HepG2 (cell line): ENCODE data around the gene TNFRSF6B. TPM values are rescaled to one million over a fixed set of nuclear protein-coding genes. Genes with fewer than 3 reads are reported as not detected.

Experiments
- ADNP ChIP-seq: sonication (generic); formaldehyde crosslinking; IDR thresholded peaks from 2 replicates; pipeline ENCODE4 v1.4.0; 2020; ENCODE audit warnings: missing genetic modification reagents
- CHD2 ChIP-seq: IDR thresholded peaks from 2 replicates; pipeline ENCODE4 v1.6.1; 2011; ENCODE audit warnings: low read depth, low read length, improper control_type of control experiment
- IKZF1 ChIP-seq: fragments of 450-650 bp; IDR thresholded peaks from 2 replicates; pipeline ENCODE4 v1.7.1; 2016
- IRF2 ChIP-seq: IDR thresholded peaks from 2 replicates; pipeline ENCODE4 v1.6.1; 2018; ENCODE audit warnings: missing genetic modification reagents, missing compliant biosample characterization
- KLF16 ChIP-seq, 2 experiments: sonication (generic) in 1 of 2; formaldehyde crosslinking in 1 of 2; IDR thresholded peaks; 2 replicates each; pipeline versions ENCODE4 v1.6.1 to v1.8.0; 2016 to 2023; ENCODE audit warnings: missing genetic modification reagents in 2 of 2, missing compliant biosample characterization in 1 of 2
- KMT2B ChIP-seq: IDR thresholded peaks from 2 replicates; pipeline ENCODE4 v1.6.1; 2016; ENCODE audit warnings: missing genetic modification reagents, missing compliant biosample characterization
- NBN ChIP-seq: fragments of 450-650 bp; conservative IDR thresholded peaks from 2 replicates; pipeline ENCODE4 v1.6.1; 2017
- NR2C2 ChIP-seq: sonication (generic); formaldehyde crosslinking; IDR thresholded peaks from 2 replicates; pipeline ENCODE4 v1.4.0; 2020; ENCODE audit warnings: missing genetic modification reagents, mild to moderate bottlenecking, moderate library complexity, borderline replicate concordance
- PHF5A ChIP-seq: IDR thresholded peaks from one replicate; pipeline ENCODE4 v1.6.1; 2018; ENCODE audit warnings: low read depth, missing genetic modification reagents; ENCODE audit not compliant: unreplicated experiment
- PITX1 ChIP-seq: sonication (generic); formaldehyde crosslinking; IDR thresholded peaks from 2 replicates; pipeline ENCODE4 v1.5.1; 2020; ENCODE audit warnings: mild to moderate bottlenecking, missing genetic modification reagents
- POLR2AphosphoS5 ChIP-seq: IDR thresholded peaks from 2 replicates; pipeline ENCODE4 v1.6.1; 2012; ENCODE audit warnings: low read depth, low read length
- RBFOX2 ChIP-seq: fragments of 200-400 bp; formaldehyde crosslinking; IDR thresholded peaks from 2 replicates; pipeline ENCODE4 v1.6.1; 2017; ENCODE audit warnings: low read depth, mild to moderate bottlenecking, low read length
- RFX1 ChIP-seq: fragments of 450-650 bp; IDR thresholded peaks from 2 replicates; pipeline ENCODE4 v1.6.1; 2017
- RXRB ChIP-seq: IDR thresholded peaks from 2 replicates; pipeline ENCODE4 v1.6.1; 2016; ENCODE audit warnings: borderline replicate concordance, missing genetic modification reagents, missing compliant biosample characterization
- SKI ChIP-seq: fragments of 450-650 bp; IDR thresholded peaks from one replicate; pipeline ENCODE4 v1.6.1; 2018; ENCODE audit warnings: mild to moderate bottlenecking; ENCODE audit not compliant: partially characterized antibody
- SRF ChIP-seq: IDR thresholded peaks from 2 replicates; pipeline ENCODE4 v1.6.1; 2011; ENCODE audit warnings: mild to moderate bottlenecking, low read depth, low read length, moderate library complexity
- THRA ChIP-seq: sonication (generic); formaldehyde crosslinking; IDR thresholded peaks from 2 replicates; pipeline ENCODE4 v1.4.0; 2020; ENCODE audit warnings: missing genetic modification reagents, borderline replicate concordance
- TMF1 ChIP-seq: sonication (generic); formaldehyde crosslinking; IDR thresholded peaks from 2 replicates; pipeline ENCODE4 v1.8.1; 2022; ENCODE audit warnings: low read depth, missing genetic modification reagents
- ZIK1 ChIP-seq: sonication (generic); formaldehyde crosslinking; IDR thresholded peaks from 2 replicates; pipeline ENCODE4 v1.5.0; 2020; ENCODE audit warnings: mild to moderate bottlenecking, low read depth, missing genetic modification reagents, borderline replicate concordance
- ZNF230 ChIP-seq: sonication (generic); formaldehyde crosslinking; IDR thresholded peaks from 2 replicates; pipeline ENCODE4 v1.4.0; 2020; ENCODE audit warnings: mild to moderate bottlenecking, missing genetic modification reagents
- ZNF263 ChIP-seq: sonication (generic); formaldehyde crosslinking; IDR thresholded peaks from 2 replicates; pipeline ENCODE4 v1.4.0; 2020; ENCODE audit warnings: missing genetic modification reagents
- ZNF513 ChIP-seq: sonication (generic); formaldehyde crosslinking; conservative IDR thresholded peaks from 2 replicates; pipeline ENCODE4 v1.5.0; 2020; ENCODE audit warnings: missing genetic modification reagents
- ZNF546 ChIP-seq: sonication (generic); formaldehyde crosslinking; conservative IDR thresholded peaks from 2 replicates; pipeline ENCODE4 v1.8.1; 2023; ENCODE audit warnings: mild to moderate bottlenecking, missing genetic modification reagents
- ZNF619 ChIP-seq: sonication (generic); formaldehyde crosslinking; IDR thresholded peaks from 2 replicates; pipeline ENCODE4 v1.4.0; 2020; ENCODE audit warnings: mild to moderate bottlenecking, missing genetic modification reagents
- ZNF746 ChIP-seq: sonication (generic); formaldehyde crosslinking; IDR thresholded peaks from 2 replicates; pipeline ENCODE4 v1.8.0; 2022; ENCODE audit warnings: mild to moderate bottlenecking, missing genetic modification reagents
- ZNF749 ChIP-seq: sonication (generic); formaldehyde crosslinking; IDR thresholded peaks from 2 replicates; pipeline ENCODE4 v1.8.0; 2022; ENCODE audit warnings: mild to moderate bottlenecking, missing genetic modification reagents, moderate library complexity, borderline replicate concordance
- ZSCAN12 ChIP-seq: sonication (generic); formaldehyde crosslinking; IDR thresholded peaks from 2 replicates; pipeline ENCODE4 v1.9.0; 2021; ENCODE audit warnings: mild to moderate bottlenecking, missing genetic modification reagents
- polyA plus RNA-seq, 8 experiments: library from polyadenylated mRNA; depleted of rRNA in 3 of 8; stranded (reverse) in 7 of 8; unstranded in 1 of 8; fragments of >200 nt; fragmentation: Illumina TruSeq in 4 of 8; extraction: Trizol in 4 of 8; gene quantifications; 2 replicates each; pipeline versions ENCODE4 v1.2.1 to v1.2.3, GENCODE V29; 2011 to 2016; ENCODE audit warnings: low read depth in 4 of 8, missing spikeins in 1 of 8, mixed read lengths in 1 of 8; ENCODE audit not compliant: insufficient read depth in 1 of 8
- total RNA-seq, 5 experiments: library from RNA; depleted of rRNA; stranded (reverse); fragments of >200 nt; fragmentation: Illumina TruSeq; extraction: Trizol; gene quantifications; 2 replicates each; pipeline ENCODE4 v1.2.3, GENCODE V29; 2016; ENCODE audit warnings: low read depth in 1 of 5
- TF ChIP-seq, protein P1 (sequence below): sonication (generic); formaldehyde crosslinking; IDR thresholded peaks from 2 replicates; pipeline ENCODE4 v1.5.1; 2020; ENCODE audit warnings: missing genetic modification reagents, mild to moderate bottlenecking, borderline replicate concordance

Gene TNFRSF6B
- total and polyA plus RNA-seq, 2 of the 13 experiments (the other 11 are each of a cell fraction or from before 2014, with no cell fraction given): 0.24 TPM; not detected in 1

DNA sequence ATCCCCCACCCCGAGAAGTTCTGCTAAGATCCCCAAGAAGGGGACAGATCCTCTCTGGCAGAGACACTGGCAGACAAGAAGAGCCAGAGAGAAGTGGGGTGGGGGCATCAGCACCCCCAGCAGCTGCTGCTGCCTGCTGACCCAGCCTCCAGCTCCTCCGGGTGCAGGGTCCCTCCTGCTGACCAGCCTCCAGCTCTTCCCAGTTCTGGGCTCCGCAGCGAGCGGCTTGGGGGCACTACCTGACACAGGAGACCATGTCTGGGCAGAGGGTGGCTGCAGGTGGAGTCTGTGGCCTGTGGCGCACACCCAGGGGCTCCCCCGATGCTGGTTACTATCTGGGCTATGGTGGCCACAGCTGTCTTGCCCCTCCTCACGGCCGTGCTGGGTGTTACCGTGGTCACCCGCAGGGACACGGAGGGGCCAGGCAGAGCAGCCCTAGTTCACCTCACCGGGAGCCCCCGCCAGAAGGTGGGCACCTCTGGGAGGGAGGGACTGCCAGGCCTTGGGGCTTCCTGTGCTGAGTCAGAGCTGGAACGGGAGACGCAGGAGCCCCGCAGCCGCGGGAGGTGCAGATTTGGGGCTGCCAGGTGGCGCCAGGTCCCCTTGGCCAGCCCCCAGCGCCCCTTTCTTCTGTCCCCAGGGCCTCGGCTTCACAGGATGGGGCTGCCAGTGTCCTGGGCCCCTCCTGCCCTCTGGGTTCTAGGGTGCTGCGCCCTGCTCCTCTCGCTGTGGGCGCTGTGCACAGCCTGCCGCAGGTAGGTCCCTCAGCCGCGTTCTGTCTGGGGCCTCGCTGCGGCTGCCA lies 40.6 kb downstream of the TNFRSF6B start (continued):
- TF ChIP-seq ZIK1: no peak; the same call in 1 of the 2 replicates
- TF ChIP-seq NBN: no peak
- TF ChIP-seq PITX1: no peak; the same call in 1 of the 2 replicates
- no peak; the same call in 1 of the 2 replicates for TF ChIP-seq ZNF513 (CRISPR knock-in tag)
- TF ChIP-seq IKZF1: no peak
- TF ChIP-seq KLF16 (CRISPR knock-in tag; IDR thresholded peaks at IDR 0.05): no peak; a peak in 1 of 4 replicates
- no peak for TF ChIP-seq ADNP (CRISPR knock-in tag)
- no peak; the same call in 1 of the 2 replicates for TF ChIP-seq ZNF749 (CRISPR knock-in tag)
- no peak for TF ChIP-seq ZSCAN12
- no peak for TF ChIP-seq SRF
- TF ChIP-seq POLR2AphosphoS5: peak; percentile 13; the same call in 1 of the 2 replicates
- no peak; the same call in 1 of the 2 replicates for TF ChIP-seq ZNF619 (CRISPR knock-in tag)
- no peak for TF ChIP-seq THRA (CRISPR knock-in tag)
- TF ChIP-seq ZNF230 (CRISPR knock-in tag): 0 out of 2 replicates have a peak, but pooled peaks have one; percentile 24
- no peak for TF ChIP-seq ZNF263
- no peak for TF ChIP-seq IRF2 (CRISPR knock-in tag)
- TF ChIP-seq TMF1 (CRISPR knock-in tag): no peak
- TF ChIP-seq PHF5A (CRISPR knock-in tag): no peak
- TF ChIP-seq RFX1: no peak
- no peak for TF ChIP-seq NR2C2 (CRISPR knock-in tag)
- TF ChIP-seq KMT2B (CRISPR knock-in tag): no peak
- no peak for TF ChIP-seq ZNF546 (CRISPR knock-in tag)
- TF ChIP-seq RXRB (CRISPR knock-in tag): no peak
- TF ChIP-seq ZNF746 (CRISPR knock-in tag): no peak
- TF ChIP-seq, protein P1, sequence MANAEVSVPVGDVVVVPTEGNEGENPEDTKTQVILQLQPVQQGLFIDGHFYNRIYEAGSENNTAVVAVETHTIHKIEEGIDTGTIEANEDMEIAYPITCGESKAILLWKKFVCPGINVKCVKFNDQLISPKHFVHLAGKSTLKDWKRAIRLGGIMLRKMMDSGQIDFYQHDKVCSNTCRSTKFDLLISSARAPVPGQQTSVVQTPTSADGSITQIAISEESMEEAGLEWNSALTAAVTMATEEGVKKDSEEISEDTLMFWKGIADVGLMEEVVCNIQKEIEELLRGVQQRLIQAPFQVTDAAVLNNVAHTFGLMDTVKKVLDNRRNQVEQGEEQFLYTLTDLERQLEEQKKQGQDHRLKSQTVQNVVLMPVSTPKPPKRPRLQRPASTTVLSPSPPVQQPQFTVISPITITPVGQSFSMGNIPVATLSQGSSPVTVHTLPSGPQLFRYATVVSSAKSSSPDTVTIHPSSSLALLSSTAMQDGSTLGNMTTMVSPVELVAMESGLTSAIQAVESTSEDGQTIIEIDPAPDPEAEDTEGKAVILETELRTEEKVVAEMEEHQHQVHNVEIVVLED: 0 out of 2 replicates have a peak, but pooled peaks have one; percentile 22
- no peak for TF ChIP-seq SKI
- no peak; the same call in none of the 2 replicates for TF ChIP-seq CHD2
- peak; percentile 81 for TF ChIP-seq RBFOX2
